Measurements from ENCODE around the gene CELF1.

CELF1 gene

GRCh38 chr11:47507563-47508239 is 45.2 kb downstream of the CELF1 start:
- no peak for DNase-seq

GRCh38 chr11:47506795-47507562 is 46.0 kb downstream of the CELF1 start:
- no peak for DNase-seq

DNA sequence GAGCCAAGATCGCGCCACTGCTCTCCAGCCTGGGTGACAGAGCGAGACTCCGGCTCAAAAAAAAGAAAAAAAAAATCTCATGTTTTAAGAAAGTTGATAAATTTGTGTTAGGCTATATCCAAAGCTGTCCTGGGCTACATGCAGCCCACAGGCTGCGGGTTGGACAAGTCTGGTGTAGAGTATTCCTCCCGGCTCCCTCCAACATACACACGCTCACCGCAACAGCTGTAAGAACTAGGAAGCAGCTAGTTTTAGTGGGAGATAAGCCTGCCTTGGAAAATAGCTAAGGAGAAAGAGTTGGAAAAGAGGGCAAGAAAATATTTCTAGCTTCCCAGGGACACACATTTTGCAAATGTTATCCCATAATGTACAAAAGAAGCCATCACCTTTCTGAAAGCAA is 46.6 kb downstream of the CELF1 start:
- DNase-seq: no peak

DNA sequence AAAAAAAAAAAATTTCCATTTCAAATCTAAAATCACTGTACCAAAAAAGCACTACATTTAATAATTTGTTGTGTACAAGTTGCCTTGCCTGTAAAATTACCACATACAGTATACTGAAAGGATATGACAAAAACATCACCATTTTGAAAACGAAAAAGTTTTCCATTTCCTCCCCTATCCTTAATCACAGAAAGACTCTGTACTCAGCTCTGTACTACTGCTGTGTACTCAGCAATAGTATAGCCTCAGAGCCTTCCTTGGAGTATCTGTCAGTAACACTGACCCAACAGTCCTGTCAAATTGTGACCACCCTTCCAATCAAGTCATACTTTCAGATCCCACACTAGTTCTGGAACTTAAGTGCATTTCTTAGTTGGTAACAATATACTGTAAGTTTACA is 48.0 kb downstream of the CELF1 start:
- DNase-seq: no peak

DNA sequence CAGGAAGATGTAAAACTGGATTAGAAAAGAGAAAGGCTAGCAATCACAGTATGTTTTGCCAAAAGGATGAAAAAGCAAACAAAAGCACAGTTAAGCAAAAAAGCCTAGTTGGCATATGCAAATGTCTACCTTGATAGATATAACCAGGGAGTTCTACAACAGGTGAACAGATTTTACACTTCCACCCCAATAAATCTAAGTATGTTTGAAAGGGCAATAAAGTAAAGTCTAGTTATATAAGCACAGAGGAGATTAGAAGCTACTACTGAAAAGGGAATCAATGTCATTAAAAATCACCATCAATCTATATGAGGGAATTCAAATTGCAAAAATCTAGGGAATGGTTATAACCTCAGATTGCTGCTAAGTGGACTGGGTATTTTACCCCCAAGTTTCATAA is 49.7 kb downstream of the CELF1 start:
- no peak for DNase-seq

- DNase-seq: no peak
Observed at GRCh38 chr11:47502767-47503166, 50.2 kb downstream of the CELF1 start.

GRCh38 chr11:47501101-47501500 is 51.8 kb downstream of the CELF1 start:
- DNase-seq: no peak

- no peak for DNase-seq
Observed at GRCh38 chr11:47500121-47500520, 52.8 kb downstream of the CELF1 start.

GRCh38 chr11:47499614-47500013 is 53.3 kb downstream of the CELF1 start:
- no peak for DNase-seq

DNA sequence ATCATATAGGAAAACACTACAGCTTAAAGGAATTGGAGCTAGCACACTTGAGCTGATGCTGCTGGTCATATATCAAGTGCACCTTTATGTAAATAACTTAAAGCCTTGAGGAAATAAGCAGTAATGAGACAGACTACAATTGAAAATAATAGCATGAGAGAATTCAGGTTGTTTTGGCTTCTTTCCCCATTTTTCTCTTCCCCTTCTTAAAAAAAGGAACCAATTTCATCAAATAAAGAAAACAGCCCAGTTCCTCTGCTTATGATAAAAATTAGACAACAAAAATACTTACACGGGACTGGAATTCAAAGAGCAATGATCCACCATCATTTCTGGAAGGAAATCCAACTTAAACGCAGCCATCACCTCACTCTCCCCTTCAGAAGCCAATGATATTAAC is 53.8 kb downstream of the CELF1 start:
- no peak for DNase-seq

GRCh38 chr11:47498584-47499152 is 54.3 kb downstream of the CELF1 start:
- DNase-seq: no peak

DNA sequence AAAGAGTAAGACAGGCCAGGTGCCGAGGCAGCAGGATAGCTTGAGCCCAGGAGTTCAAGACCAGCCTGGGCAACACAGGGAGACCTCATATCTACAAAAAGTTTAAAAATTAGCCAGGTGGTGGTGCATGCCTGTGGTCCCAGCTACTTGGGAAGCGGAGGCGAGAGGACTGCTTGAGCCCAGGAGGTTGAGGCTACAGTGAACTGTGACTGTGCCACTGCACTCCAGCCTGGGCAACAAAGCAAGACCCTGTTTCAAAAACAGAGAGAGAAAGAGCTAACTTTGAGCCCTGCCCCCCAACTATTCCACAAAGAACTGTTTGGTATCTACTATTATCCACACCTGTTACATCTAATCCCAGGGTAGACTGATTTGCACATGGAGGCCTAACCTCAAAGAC is 54.8 kb downstream of the CELF1 start:
- no peak for DNase-seq

DNA sequence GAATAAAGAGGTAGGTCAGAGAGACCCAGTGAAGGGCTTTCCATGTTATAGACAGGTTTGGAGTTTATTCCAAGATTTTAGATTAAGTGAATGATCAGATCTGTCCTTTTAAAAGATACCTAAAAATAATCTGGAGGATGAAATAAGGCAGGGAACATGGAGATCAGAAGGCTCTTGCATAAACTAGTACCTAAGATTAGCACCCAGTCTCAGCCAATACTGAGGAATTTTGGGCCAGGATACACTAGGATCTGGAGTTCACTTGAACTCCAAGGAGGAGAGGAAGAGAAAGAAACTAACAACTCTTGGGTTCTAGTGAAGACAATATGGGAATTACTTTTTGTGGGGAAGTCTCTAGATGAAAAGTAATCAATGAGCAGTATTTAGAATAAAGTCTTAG is 56.1 kb downstream of the CELF1 start:
- DNase-seq: no peak

DNA sequence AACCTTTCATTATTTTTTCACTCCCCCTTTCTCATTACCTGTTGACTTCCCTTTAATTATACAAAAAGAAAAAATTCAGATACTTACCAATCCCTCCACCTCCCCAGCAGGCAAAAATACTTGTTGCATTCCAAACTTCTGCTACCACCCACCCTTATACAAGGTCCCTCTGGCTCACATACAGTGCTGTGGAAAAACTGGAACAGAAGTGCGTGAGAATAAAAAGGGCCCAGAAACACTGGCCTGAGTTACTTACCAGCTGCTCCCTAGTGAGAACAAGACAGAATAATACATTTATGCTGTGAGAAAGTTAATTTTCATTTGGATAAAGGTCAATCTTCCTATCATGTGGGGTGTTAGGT is 57.1 kb downstream of the CELF1 start:
- no peak for DNase-seq

GRCh38 chr11:47495011-47495855 is 57.7 kb downstream of the CELF1 start:
- DNase-seq: no peak

- no peak for DNase-seq
Observed at GRCh38 chr11:47489395-47489755, 63.6 kb downstream of the CELF1 start.

GRCh38 chr11:47488674-47489394 is 64.1 kb downstream of the CELF1 start:
- DNase-seq: no peak

- DNase-seq: no peak
Observed at GRCh38 chr11:47488111-47488510, 64.8 kb downstream of the CELF1 start.

- no peak for DNase-seq
Observed at GRCh38 chr11:47487421-47487820, 65.5 kb downstream of the CELF1 start.

DNA sequence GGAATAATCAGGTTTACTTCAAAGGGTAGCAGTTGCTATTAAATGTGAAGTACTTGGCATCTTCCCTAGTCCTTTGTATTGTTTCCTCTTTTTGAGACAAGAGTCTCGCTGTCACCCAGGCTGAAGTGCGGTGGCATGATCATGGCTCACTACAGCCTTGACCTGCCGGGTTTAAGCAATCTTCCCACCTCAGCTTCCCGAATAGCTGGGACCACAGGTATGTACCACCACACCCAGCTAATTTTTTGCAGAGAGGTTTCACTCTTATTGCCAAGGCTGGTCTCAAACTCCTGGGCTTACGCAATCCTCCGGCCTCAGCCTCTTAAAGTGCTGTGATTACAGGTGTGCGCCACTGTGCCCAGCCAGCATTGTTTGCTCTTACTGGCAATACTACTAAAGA is 67.8 kb downstream of the CELF1 start:
- no peak for DNase-seq

DNA sequence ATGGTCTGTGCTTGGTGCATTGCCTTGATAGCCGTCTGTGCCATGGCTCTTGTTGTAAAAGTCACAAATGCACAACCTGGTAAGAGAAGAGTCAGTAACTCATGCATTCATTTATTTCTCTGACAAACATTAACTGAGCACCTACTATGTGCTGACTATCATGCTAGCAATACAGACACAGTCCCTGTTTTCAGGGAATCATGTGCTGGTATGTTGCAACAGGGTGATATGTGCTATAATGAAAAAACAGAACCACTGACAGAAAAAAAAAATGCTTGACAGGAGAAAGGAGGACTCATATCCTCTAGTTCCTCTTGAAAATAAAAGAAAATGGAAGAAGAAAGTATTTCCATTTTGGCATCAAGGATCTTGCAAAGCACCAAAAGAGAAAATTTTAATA is 69.5 kb downstream of the CELF1 start:
- no peak for DNase-seq

- no peak for DNase-seq
Observed at GRCh38 chr11:47480762-47481161, 72.2 kb downstream of the CELF1 start.
